Stimulated activated CD4-positive, alpha-beta T cell treated with anti-CD3 and anti-CD28 coated beads, Interleukin-15, amount 100 ng/mL, for 24 hours (primary cell): ENCODE data around the gene PRRG4.
"Not testable (repeated sequence)": the region's sequence is repeated elsewhere in the genome, so short reads cannot be mapped to it uniquely, and the experiment has no call there.

Experiments
- DNase-seq: peaks from one replicate; pipeline ENCODE4 v3.0.0-alpha.2; 2020

The PRRG4 gene

DNA sequence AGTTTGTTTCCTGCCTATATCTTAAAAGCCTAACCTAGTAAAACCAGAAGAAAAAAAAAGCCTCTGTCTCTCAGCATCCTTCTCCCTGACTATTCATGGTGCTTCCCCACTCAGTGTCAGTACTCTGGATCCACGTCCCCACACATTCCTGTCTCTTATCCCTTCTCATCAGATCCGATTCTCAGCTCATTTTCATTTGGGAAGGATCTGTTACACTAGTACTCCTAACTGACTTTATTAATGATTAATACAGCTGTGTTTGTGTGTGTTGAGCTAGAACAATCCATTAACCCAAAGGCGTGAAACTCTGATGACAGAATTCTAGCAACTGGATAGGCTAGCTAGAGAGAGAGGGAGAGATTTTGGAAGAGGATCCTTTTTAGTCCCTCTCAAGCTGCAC is 1.5 kb downstream of the PRRG4 start:
- DNase-seq = no peak

GRCh38 chr11:32833921-32834320 is 4.2 kb downstream of the PRRG4 start:
- DNase-seq = no peak

DNA sequence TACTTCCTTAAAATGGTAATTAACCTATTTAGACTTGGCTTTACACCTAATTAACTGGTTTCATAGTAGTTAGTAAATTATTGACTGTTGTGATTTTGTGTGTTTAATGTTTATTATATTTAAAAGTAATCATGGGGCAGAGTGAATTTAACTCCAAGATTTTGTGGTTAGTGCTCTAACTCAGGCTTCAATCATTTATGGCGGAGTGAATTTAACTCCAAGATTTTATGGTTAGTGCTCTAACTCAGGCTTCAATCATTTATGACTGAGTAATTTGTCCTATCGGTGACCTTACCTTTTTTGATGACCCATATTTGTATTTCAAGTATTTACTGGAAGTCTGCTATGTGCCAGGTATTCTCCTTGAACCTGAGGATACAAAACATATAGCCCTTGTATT is 7.2 kb downstream of the PRRG4 start:
- no peak for DNase-seq

DNA sequence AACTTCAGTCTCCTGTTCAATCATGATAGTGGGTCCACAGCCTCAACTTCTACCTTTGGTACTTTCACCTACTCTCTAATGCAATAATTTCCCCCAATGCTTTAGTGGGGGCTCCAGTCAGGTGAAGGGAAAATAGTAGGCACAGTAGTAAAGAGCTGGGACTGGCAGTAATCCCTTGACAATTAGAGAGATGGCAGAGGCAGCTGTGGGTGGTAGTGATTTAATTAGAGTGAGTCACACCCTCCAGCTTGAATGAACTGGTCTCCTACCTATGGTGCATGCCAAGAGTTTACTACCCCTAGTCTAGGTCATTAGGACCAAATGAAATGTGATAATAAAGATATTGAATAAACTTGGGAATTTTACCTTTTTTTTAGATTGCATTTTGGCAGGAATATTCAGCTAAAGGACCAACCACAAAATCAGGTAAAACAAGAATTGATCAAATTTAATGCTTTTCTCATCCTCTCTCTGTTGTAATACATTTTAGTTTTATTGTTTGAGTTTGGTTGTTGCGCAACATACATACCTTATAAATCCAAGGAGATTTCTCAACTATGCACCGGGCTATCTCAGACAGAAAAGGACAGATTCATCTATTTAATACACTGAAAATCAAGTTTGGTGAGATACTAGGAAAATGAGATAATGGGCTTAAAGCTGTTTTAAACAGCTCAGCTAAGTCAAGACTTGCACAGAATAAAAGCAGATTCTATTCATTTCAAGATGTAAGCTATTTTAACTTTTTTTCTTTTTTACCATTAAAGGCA is 9.0 kb downstream of the PRRG4 start:
- DNase-seq = no peak

- DNase-seq = no peak
These were observed 9.6 kb downstream of the PRRG4 start for GRCh38 chr11:32839308-32839707.

- DNase-seq = no peak
These were observed 10.9 kb downstream of the PRRG4 start for GRCh38 chr11:32840587-32840986.

GRCh38 chr11:32843544-32843943 is 13.8 kb downstream of the PRRG4 start:
- DNase-seq = no peak

DNA sequence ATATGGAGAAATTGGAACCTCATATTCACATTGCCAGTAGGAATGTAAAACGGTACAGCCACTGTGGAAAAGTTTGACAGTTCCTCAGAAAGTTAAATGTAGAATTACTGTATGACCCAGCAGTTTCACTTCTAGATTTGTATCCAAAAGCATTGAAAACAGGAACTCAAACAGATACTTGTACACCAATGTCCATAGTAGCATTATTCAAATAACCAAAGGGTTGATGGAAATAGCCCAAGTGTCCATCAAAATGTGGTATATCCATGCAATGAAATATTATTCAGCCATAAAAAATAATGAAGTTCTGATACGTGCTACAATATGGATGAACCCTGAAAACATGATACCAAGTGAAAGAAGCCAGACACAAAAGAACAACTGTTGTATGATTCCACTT is 17.8 kb downstream of the PRRG4 start:
- DNase-seq = no peak

GRCh38 chr11:32849761-32850160 is 20.0 kb downstream of the PRRG4 start:
- DNase-seq = no peak

DNA sequence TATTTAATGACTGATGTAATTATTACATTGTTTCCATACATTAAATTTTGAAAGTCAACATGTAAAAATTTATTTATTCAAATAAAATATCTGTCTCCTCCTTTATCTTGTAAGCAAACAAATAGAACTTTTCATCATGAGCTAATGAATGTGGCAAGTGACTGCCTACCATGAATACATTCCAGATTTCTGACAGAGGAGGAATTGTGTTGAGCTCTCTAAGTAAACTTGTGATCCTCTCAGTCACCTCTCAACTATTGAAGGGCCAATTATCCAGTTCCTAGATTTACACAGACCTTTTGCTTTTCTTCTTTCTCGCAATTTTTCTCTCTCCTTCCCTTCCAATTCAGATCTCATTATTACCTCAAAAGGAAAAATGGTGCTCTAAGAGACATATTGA is 21.5 kb downstream of the PRRG4 start:
- no peak for DNase-seq

- no peak for DNase-seq
These were observed 22.5 kb downstream of the PRRG4 start for GRCh38 chr11:32852207-32852606.

GRCh38 chr11:32855601-32856000 is 25.9 kb downstream of the PRRG4 start:
- no peak for DNase-seq

DNA sequence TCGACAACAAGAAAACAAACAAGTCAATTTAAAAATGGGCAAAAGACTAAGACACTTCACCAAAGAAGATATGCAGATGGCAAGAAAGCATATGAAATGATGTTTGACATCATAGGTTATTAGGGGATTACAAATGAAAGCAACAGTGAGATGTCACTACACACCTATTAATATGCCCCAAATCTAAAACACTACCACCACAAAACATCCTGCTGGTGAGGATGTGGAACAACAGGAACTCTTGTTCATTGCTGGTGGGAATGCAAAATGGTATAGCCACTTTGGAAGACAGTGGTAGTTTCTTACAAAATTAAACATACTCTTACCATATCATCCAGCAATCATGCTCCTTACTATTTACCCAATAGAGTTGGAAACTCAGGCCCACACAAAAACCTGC is 29.0 kb downstream of the PRRG4 start:
- DNase-seq = no peak

GRCh38 chr11:32861850-32862577 is 32.3 kb downstream of the PRRG4 start:
- DNase-seq = no peak

- no peak for DNase-seq
These were observed 34.8 kb downstream of the PRRG4 start for GRCh38 chr11:32864555-32864954.

- not testable (repeated sequence) for DNase-seq
These were observed 39.0 kb downstream of the PRRG4 start for GRCh38 chr11:32868752-32869151.

GRCh38 chr11:32870676-32871075 is 40.9 kb downstream of the PRRG4 start:
- peak; percentile 41 for DNase-seq

GRCh38 chr11:32874132-32874531 is 44.4 kb downstream of the PRRG4 start:
- no peak for DNase-seq

- DNase-seq = no peak
These were observed 51.6 kb downstream of the PRRG4 start for GRCh38 chr11:32881286-32881685.

- no peak for DNase-seq
These were observed 53.7 kb downstream of the PRRG4 start for GRCh38 chr11:32883421-32883820.

GRCh38 chr11:32884023-32884422 is 54.3 kb downstream of the PRRG4 start:
- no peak for DNase-seq

DNA sequence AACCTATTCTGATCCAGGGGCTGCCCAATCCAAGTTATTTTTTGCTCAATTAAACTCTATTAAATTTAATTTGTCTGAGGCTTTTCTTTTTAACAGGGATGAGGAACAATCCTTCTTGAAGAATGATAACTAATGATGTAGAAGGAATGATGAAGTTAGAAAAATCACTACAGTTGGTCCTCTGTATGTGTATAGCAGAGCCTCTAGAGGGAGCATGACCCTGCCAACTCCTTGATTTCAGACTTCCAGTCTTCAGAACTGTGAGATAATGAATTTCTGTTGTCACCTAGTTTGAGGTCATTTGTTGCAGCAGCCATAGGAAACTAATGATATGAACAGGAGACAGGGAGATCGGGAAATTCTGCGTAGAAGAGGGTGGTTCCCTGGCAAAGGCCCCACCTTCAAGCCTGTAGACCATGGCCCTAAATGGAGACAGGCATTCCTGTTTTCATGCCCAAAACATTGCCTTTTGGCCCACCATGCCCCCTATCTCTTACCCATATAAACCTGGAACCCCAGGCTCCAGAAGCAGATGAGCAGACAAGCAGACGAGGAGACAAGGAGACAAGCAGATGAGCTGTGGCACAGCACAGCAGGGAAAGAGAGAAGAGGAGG is 55.1 kb downstream of the PRRG4 start:
- no peak for DNase-seq

DNA sequence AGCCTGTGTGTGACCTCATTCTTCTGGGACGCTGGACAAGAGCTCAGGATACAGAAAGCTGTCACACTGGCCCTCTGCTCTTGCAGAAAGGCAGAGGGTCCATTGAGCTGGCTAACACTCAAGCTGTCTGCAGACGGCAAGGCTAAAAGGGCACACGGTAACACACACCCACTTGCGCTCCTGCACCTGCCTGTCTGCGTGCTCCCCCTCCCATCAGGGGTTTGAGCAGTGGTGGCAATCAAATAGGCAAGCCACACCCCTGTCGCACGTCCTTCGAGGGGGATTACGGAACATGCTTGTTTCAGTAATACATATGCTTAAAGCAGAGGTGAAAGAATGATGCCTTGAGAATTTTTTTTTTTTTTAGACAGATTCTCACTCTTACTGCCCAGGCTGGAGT is 55.8 kb downstream of the PRRG4 start:
- no peak for DNase-seq

GRCh38 chr11:32886180-32886579 is 56.5 kb downstream of the PRRG4 start:
- no peak for DNase-seq
